ENCODE results near the gene RPRM.

Gene RPRM

DNA sequence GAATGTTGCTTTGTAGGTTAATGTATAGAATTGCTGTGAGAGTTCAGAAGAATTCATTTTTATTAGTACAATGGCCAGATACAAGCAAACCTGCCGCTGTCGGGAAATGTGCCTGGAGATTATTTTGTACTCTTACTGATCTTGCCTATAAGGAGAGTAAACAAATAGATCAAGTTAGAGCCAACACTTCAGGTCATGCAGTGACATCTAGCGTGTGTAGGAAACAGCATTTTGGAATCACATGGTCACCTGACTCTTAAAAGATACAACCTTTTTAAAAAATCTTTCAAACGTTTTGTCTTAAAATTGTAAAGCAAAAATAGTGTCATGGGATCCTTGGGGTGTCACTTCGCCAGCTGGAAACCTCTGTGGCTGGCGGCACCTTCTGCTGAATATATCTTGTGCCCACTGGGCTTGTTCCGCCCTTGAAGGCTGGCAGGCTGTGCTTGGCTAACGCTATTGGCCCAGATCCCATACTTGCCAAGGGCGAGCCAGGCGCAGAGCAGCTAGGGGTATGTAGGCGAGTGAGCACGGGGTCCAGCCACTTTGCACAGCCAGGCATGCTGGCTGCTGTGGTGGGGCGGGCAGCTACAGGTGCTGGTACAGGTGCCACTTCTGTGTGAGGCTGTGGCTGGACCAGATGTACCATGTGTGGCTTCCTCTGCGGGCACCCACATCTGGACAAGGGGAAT lies 19.5 kb upstream of the RPRM start:
- no peak overlapping the region for H3K27ac ChIP-seq
- TF ChIP-seq ZFX (IDR thresholded peaks at IDR 0.05; ENCODE audit: borderline replicate concordance) = no peak
- TF ChIP-seq CTCF (IDR thresholded peaks at IDR 0.05) = peak; percentile 20

DNA sequence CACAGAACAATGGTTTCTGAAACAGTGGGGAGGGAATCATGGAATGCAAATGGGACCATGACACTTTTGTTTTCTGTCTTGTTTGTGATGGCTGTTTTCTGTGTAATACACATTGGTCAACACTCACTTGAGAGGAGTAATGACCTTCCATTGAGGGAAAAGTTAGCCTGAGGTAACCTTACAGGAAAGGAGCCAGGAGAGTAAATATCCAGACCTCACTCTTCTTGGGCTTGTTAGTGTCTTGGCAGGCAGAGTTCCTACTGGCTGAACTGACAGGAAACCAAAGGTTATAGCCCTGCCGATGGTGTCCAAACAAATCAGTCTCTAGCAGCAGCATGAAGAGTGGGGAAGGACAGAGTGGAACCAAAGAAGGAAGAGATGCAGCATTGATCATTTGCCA lies 17.2 kb upstream of the RPRM start:
- H3K27ac ChIP-seq = no peak overlapping the region
- TF ChIP-seq CTCF (IDR thresholded peaks at IDR 0.05) = no peak
- no peak for TF ChIP-seq ZFX (IDR thresholded peaks at IDR 0.05; ENCODE audit: borderline replicate concordance)

GRCh38 chr2:153488072-153488471 lies 9.5 kb upstream of the RPRM start:
- TF ChIP-seq CTCF (IDR thresholded peaks at IDR 0.05) = no peak
- no peak for TF ChIP-seq ZFX (IDR thresholded peaks at IDR 0.05; ENCODE audit: borderline replicate concordance)
- no peak overlapping the region for H3K27ac ChIP-seq

DNA sequence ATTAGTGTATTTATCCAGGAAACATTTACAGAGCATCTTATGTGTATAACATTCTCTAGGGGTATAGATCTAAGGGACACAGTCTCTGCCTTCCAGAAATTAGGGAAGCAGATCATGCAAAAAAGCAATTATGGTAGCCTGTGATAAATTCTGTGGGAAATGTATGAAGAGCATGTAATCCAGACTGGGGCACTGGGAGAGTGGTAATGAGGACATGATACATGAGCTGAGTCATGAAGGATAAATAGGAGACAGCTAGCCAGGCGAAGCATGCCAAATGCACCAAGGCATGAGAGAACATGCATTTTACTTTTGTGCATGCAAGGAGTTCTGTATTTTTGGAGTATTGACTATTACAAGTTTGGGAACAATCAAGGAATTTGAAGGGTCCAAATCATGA lies 8.9 kb upstream of the RPRM start:
- H3K27ac ChIP-seq = no peak overlapping the region
- TF ChIP-seq CTCF (IDR thresholded peaks at IDR 0.05) = no peak
- TF ChIP-seq ZFX (IDR thresholded peaks at IDR 0.05; ENCODE audit: borderline replicate concordance) = no peak

- TF ChIP-seq CTCF (IDR thresholded peaks at IDR 0.05) (no peak), ZFX (IDR thresholded peaks at IDR 0.05; ENCODE audit: borderline replicate concordance) (no peak)
- no peak overlapping the region for H3K27ac ChIP-seq
These were observed 1.0 kb upstream of the RPRM start for GRCh38 chr2:153479573-153479972.

GRCh38 chr2:153477636-153478288 lies 800 bp downstream of the RPRM start:
- H3K27ac ChIP-seq = no peak overlapping the region
- TF ChIP-seq CTCF (IDR thresholded peaks at IDR 0.05) = no peak
- TF ChIP-seq ZFX (IDR thresholded peaks at IDR 0.05; ENCODE audit: borderline replicate concordance) = no peak

Measured in 22Rv1 (cell line).